Osteocyte (in vitro differentiated cells): ENCODE results near the gene PDZD2. TPM values are rescaled to one million over a fixed set of nuclear protein-coding genes. Genes with fewer than 3 reads are reported as not detected.

Experiments used
- DNase-seq: peaks from one replicate; pipeline ENCODE4 v3.0.0; 2021; ENCODE audit warnings: mixed read lengths; ENCODE audit not compliant: unreplicated experiment; ENCODE audit errors: extremely low spot score
- H3K27ac Mint-ChIP-seq: one replicate; pipeline ENCODE4 v1.8.0; 2021; ENCODE audit warnings: mild to moderate bottlenecking, mixed read lengths; ENCODE audit not compliant: unreplicated experiment
- H3K27me3 Mint-ChIP-seq: one replicate; pipeline ENCODE4 v1.8.0; 2021; ENCODE audit warnings: mixed read lengths; ENCODE audit not compliant: unreplicated experiment
- H3K36me3 Mint-ChIP-seq: one replicate; pipeline ENCODE4 v1.8.0; 2021; ENCODE audit warnings: mixed read lengths; ENCODE audit not compliant: unreplicated experiment
- H3K4me1 Mint-ChIP-seq: one replicate; pipeline ENCODE4 v1.8.0; 2021; ENCODE audit warnings: mixed read lengths; ENCODE audit not compliant: unreplicated experiment
- H3K4me3 Mint-ChIP-seq: one replicate; pipeline ENCODE4 v1.8.0; 2021; ENCODE audit warnings: mild to moderate bottlenecking, moderate library complexity, mixed read lengths; ENCODE audit not compliant: unreplicated experiment
- H3K9me3 Mint-ChIP-seq: one replicate; pipeline ENCODE4 v1.8.0; 2021; ENCODE audit warnings: mixed read lengths; ENCODE audit not compliant: unreplicated experiment
- total RNA-seq: library from RNA; stranded (reverse); gene quantifications from 2 replicates; pipeline ENCODE4 v1.2.1, GENCODE V29; 2021
- TF ChIP-seq, protein P1 (sequence below): fragments of 200-600 bp; sonication (generic); IDR thresholded peaks from 2 replicates; pipeline ENCODE4 v1.5.0; 2021; ENCODE audit warnings: antibody characterized with exemption, mild to moderate bottlenecking, moderate library complexity

Gene PDZD2
- total RNA-seq, 1 donor from 2014 or later = 2.3 TPM

DNA sequence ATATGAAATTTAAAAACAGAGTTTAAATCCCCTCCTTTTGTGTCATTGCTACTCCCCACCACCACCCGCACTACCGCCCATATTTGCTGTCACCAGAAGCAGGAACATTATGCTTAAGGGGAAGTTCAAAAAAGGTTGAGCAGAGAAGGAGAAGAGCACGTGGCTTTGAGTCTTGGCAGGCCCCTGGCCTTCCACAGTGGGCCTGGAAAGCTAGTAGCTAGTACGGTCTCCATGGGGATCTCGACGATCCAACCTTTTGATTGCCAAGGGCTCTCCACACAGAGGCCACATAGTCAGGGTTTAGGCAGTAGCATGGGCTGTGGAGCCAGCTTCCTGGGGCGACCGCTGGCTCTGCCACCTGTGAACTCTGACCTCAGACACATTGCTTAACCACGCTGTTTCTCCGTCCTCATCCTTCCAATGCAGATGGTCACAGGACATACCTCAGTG, 445.1 kb downstream of the PDZD2 start:
- Mint-ChIP-seq H3K27ac (no peak overlapping the region), H3K27me3 (no peaks in the 10 kb centered on the region), H3K4me3 (no peak overlapping the region), H3K4me1 (no peaks in the 10 kb centered on the region), H3K9me3 (no peaks in the 10 kb centered on the region), H3K36me3 (no peaks in the 10 kb centered on the region)
- TF ChIP-seq, protein P1, sequence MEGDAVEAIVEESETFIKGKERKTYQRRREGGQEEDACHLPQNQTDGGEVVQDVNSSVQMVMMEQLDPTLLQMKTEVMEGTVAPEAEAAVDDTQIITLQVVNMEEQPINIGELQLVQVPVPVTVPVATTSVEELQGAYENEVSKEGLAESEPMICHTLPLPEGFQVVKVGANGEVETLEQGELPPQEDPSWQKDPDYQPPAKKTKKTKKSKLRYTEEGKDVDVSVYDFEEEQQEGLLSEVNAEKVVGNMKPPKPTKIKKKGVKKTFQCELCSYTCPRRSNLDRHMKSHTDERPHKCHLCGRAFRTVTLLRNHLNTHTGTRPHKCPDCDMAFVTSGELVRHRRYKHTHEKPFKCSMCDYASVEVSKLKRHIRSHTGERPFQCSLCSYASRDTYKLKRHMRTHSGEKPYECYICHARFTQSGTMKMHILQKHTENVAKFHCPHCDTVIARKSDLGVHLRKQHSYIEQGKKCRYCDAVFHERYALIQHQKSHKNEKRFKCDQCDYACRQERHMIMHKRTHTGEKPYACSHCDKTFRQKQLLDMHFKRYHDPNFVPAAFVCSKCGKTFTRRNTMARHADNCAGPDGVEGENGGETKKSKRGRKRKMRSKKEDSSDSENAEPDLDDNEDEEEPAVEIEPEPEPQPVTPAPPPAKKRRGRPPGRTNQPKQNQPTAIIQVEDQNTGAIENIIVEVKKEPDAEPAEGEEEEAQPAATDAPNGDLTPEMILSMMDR = no peak
- no peak for DNase-seq

DNA sequence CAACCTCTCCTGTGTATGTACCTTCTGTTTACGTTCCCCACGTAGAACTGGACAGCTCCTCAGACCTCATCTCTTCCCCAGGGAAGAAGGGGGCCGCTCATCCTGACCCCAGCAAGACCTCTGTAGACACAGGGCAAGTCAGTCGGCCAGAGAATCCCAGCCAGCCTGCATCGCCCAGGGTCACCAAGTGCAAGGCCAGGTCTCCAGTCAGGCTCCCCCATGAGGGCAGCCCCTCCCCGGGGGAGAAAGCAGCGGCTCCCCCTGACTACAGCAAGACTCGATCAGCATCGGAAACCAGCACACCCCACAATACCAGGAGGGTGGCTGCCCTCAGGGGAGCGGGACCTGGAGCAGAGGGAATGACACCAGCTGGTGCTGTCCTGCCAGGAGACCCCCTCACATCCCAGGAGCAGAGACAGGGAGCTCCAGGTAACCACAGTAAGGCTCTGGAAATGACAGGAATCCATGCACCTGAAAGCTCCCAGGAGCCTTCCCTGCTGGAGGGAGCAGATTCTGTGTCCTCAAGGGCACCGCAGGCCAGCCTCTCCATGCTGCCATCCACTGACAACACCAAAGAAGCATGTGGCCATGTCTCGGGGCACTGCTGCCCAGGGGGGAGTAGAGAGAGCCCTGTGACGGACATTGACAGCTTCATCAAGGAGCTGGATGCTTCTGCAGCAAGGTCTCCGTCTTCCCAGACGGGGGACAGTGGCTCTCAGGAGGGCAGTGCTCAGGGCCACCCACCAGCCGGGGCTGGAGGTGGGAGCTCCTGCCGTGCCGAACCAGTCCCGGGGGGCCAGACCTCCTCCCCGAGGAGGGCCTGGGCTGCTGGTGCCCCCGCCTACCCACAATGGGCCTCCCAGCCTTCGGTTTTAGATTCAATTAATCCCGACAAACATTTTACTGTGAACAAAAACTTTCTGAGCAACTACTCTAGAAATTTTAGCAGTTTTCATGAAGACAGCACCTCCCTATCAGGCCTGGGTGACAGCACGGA, 448.5 kb downstream of the PDZD2 start:
- no peaks in the 10 kb centered on the region for H3K36me3 Mint-ChIP-seq
- DNase-seq = no peak
- H3K27me3 Mint-ChIP-seq = no peaks in the 10 kb centered on the region
- H3K27ac Mint-ChIP-seq = no peak overlapping the region
- no peaks in the 10 kb centered on the region for H3K4me1 Mint-ChIP-seq
- no peak overlapping the region for H3K4me3 Mint-ChIP-seq
- no peaks in the 10 kb centered on the region for H3K9me3 Mint-ChIP-seq
- TF ChIP-seq, protein P1 = no peak

DNA sequence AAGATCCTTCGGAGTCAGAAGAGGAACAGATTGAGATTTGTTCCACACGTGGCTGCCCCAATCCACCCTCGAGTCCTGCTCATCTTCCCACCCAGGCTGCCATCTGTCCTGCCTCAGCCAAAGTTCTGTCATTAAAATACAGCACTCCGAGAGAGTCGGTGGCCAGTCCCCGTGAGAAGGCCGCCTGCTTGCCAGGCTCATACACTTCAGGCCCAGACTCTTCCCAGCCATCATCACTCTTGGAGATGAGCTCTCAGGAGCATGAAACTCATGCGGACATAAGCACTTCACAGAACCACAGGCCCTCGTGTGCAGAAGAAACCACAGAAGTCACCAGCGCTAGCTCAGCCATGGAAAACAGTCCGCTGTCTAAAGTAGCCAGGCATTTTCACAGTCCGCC, 449.3 kb downstream of the PDZD2 start:
- Mint-ChIP-seq H3K4me3 (no peak overlapping the region), H3K9me3 (no peaks in the 10 kb centered on the region), H3K27ac (no peak overlapping the region), H3K4me1 (no peaks in the 10 kb centered on the region), H3K27me3 (no peaks in the 10 kb centered on the region), H3K36me3 (no peaks in the 10 kb centered on the region)
- no peak for DNase-seq
- TF ChIP-seq, protein P1 = no peak

DNA sequence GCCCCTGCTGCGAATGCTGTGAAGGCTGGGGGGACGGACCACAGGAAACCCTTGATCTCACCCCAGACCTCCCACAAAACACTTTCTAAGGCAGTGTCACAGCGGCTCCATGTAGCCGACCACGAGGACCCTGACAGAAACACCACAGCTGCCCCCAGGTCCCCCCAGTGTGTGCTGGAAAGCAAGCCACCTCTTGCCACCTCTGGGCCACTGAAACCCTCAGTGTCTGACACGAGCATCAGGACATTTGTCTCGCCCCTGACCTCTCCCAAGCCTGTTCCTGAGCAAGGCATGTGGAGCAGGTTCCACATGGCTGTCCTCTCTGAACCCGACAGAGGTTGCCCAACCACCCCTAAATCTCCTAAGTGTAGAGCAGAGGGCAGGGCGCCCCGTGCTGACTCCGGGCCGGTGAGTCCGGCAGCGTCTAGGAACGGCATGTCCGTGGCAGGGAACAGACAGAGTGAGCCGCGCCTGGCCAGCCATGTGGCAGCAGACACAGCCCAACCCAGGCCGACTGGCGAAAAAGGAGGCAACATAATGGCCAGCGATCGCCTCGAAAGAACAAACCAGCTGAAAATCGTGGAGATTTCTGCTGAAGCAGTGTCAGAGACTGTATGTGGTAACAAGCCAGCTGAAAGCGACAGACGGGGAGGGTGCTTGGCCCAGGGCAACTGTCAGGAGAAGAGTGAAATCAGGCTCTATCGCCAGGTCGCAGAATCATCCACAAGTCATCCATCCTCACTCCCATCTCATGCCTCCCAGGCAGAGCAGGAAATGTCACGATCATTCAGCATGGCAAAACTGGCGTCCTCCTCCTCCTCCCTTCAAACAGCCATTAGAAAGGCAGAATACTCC, 450.4 kb downstream of the PDZD2 start:
- Mint-ChIP-seq H3K36me3 (no peaks in the 10 kb centered on the region), H3K27ac (no peak overlapping the region), H3K27me3 (no peaks in the 10 kb centered on the region), H3K9me3 (no peaks in the 10 kb centered on the region), H3K4me3 (no peak overlapping the region), H3K4me1 (peaks cover 1% of the 10 kb centered on the region)
- no peak for DNase-seq
- TF ChIP-seq, protein P1 = no peak
